IgD-negative memory B cell (primary cell): ENCODE measurements around the gene GTF2A1. TPM values are rescaled to one million over a fixed set of nuclear protein-coding genes. Genes with fewer than 3 reads are reported as not detected.

Experiments
- H3K27ac Mint-ChIP-seq, 3 donors: one replicate each; pipeline ENCODE4 v1.8.0; 2020 to 2022; ENCODE audit warnings: mild to moderate bottlenecking in 3 of 3, mixed read lengths in 3 of 3, moderate library complexity in 1 of 3
- H3K27me3 Mint-ChIP-seq: one replicate; pipeline ENCODE4 v1.8.0; 2021; ENCODE audit warnings: mixed read lengths
- H3K36me3 Mint-ChIP-seq: one replicate; pipeline ENCODE4 v1.8.0; 2020; ENCODE audit warnings: mild to moderate bottlenecking, mixed read lengths
- H3K4me1 Mint-ChIP-seq, 3 donors: one replicate each; pipeline ENCODE4 v1.8.0; 2020 to 2022; ENCODE audit warnings: mixed read lengths in 3 of 3, mild to moderate bottlenecking in 1 of 3
- H3K4me3 Mint-ChIP-seq, 4 donors: one replicate each; pipeline ENCODE4 v1.8.0; 2020 to 2022; ENCODE audit warnings: mild to moderate bottlenecking in 4 of 4, mixed read lengths in 4 of 4, moderate library complexity in 3 of 4
- H3K9me3 Mint-ChIP-seq, 3 donors: one replicate each; pipeline ENCODE4 v1.8.0; 2020 to 2021; ENCODE audit warnings: mixed read lengths in 3 of 3, mild to moderate bottlenecking in 1 of 3
- polyA plus RNA-seq: library from polyadenylated mRNA; unstranded; fragments of 300-500 nt; fragmentation: Illumina TruSeq; gene quantifications from one replicate; pipeline ENCODE4 v1.2.3, GENCODE V29; 2021

The GTF2A1 gene
- polyA plus RNA-seq, result 9.2 TPM

DNA sequence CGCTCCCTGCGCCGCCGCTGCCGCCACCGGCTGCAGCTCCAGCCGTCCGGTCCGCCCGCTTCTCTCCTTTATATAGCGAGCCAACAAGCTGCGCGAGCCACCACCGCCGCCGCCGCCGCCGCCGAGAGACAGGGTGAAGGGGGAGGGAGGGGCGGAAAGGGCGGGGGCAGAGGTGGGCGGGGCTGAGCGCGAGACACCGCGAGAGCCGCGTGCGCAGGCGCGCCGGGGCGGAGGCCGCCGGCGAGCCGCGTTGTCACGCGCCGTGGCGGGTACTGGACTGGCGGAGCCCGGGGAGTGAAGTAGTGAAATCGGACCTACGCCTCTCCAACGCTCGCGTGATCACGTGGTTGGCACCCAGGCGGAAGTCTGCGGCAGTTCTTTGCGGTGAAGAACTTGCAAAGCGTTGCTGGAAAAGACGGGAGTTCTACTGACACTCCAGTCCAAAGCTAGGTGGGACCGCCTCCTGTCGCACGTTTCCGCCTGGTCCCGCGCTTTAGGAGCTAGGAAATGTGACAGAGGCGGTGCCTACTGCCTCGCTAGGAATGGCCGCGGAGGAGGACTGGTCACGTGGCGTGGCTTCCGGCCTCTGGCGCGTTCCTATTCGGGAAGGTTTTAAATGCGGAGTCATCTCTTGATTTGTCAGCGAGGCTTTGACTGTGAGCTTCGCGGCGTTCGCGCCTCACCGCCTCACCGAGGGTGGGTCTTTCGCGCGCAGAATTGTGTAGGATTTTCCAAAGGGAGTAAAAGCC lies at the start of gene GTF2A1:
TSS of gene GTF2A1 (minus strand) at position 130 of the 749 bp plus-strand sequence. CDS start 441 bp downstream, outside the sequence.
- Mint-ChIP-seq H3K27ac (peak within 1 kb of the TSS; percentile 98 to 99 (median 99)), H3K9me3 (peaks cover 0 to 3% (median 2%) of the 10 kb centered on the region in 3 donors), H3K27me3 (no peaks in the 10 kb centered on the region), H3K4me3 (peak within 1 kb of the TSS; percentile 96 to 100 (median 99)), H3K36me3 (peaks cover 2% of the 10 kb centered on the region), H3K4me1 (peaks cover 19 to 26% (median 20%) of the 10 kb centered on the region in 3 donors)

DNA sequence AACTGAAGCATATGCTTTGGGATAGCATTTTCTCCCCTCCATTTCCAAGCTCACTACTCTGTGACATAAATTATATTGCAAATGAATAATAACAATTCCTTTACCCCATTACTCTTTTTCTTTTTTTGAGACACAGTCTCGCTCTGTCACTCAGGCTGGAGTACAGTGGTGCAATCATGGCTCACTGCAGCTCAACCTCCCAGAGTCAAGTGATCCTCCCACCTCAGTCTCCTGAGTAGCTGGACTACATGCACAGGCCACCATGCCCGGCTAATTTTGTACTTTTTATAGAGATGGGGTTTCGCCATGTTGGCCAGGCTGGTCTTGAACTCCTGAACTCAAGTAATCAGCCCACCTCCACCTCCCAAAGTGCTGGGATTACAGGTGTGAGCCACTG lies 49.2 kb upstream of the GTF2A1 start:
- Mint-ChIP-seq H3K4me1 (no peaks in the 10 kb centered on the region), H3K9me3 (no peaks in the 10 kb centered on the region), H3K27me3 (peaks cover 6% of the 10 kb centered on the region), H3K4me3 (no peak overlapping the region), H3K27ac (no peak overlapping the region), H3K36me3 (no peaks in the 10 kb centered on the region)

DNA sequence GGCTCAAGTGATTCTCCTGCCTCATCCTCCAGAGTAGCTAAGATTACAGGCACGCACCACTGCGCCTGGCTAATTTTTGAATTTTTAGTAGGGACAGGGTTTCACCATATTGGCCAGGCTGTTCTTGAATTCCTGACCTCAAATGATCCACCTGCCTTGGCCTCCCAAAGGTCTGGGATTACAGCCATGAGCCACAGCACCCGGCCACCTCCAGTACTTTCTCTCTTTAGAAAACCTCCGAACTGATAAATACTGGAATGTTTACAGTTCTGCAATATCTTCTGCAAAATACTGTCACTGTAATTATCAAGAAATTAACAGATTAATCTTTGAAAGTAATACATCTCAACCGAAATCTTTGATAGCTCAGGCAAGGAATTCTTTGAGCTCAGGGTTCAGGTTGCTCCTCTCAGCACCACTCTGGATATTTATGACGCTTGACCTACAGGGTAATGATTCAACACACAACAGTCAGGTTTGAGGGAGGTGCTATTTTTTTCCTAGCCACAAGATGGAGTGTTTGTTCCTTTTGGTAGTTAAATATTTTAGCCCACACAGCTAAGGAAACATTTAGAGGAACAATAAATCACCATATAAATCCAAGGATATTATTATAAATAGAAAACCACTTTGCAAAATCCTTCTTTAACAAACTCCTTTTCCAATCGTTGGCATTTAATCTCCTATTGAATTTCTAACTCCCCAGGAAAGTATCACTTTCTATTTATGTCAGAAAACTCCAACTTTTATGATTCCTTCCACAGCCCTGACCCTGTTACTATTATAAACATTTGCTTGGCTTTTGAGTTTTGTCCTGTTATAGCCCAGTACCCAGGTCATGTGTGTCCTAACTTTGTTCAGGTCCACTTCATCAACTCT lies 48.6 kb upstream of the GTF2A1 start:
- H3K4me3 Mint-ChIP-seq, result no peak overlapping the region
- no peaks in the 10 kb centered on the region for H3K4me1 Mint-ChIP-seq
- H3K36me3 Mint-ChIP-seq, result no peaks in the 10 kb centered on the region
- H3K27ac Mint-ChIP-seq, result no peak overlapping the region
- H3K9me3 Mint-ChIP-seq, result no peaks in the 10 kb centered on the region
- peaks cover 6% of the 10 kb centered on the region for H3K27me3 Mint-ChIP-seq

DNA sequence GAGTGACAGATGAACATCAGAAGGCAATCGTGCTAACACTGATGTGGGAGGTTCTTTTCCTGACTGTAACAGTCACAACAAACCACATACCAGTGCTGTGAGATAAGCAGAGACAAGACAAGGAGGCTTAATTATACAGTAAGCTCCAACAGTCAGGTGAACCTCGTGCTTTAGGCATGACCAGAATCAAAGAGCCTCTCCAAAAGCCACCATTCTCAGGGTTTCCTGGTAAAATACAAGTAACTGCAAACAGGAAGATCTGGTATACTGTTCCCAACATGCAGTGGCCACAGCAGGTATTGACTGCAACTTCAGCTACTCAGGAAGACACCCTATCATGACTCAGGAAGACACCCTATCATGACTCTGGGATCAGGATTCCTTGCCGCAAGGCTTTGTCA lies 47.3 kb upstream of the GTF2A1 start:
- Mint-ChIP-seq H3K4me3 (no peak overlapping the region), H3K27ac (no peak overlapping the region), H3K36me3 (no peaks in the 10 kb centered on the region), H3K4me1 (no peaks in the 10 kb centered on the region), H3K27me3 (peaks cover 4% of the 10 kb centered on the region), H3K9me3 (no peaks in the 10 kb centered on the region)

DNA sequence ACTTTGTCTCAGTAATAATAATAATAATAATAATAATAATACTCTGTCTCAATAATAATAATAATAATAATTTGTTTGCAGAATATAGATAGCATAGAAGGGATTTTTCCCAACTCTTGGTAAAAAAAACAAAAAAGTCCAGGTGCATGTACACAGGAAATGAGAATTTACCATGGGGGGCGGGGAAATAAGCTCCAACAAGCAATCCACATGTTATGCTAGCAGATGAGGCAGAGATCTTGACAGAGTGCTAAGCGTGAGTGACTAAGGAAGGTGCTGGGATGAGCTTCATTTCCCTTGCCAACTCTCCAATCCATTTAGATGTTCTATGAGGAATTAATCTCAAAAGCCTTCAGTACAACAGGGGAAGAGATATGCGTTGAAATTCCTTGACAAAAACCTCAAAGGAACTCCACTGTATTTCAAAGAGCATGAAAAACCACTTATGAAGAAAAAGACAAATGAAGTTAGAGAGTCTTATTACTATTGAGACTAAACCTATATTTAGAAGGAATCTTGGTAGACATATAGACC lies 44.9 kb upstream of the GTF2A1 start:
- H3K9me3 Mint-ChIP-seq, result no peaks in the 10 kb centered on the region
- peak overlapping the region in 1 of 4 donors; percentile 18 for H3K4me3 Mint-ChIP-seq
- peaks cover 15% of the 10 kb centered on the region for H3K27me3 Mint-ChIP-seq
- H3K36me3 Mint-ChIP-seq, result no peaks in the 10 kb centered on the region
- H3K27ac Mint-ChIP-seq, result no peak overlapping the region
- no peaks in the 10 kb centered on the region for H3K4me1 Mint-ChIP-seq

DNA sequence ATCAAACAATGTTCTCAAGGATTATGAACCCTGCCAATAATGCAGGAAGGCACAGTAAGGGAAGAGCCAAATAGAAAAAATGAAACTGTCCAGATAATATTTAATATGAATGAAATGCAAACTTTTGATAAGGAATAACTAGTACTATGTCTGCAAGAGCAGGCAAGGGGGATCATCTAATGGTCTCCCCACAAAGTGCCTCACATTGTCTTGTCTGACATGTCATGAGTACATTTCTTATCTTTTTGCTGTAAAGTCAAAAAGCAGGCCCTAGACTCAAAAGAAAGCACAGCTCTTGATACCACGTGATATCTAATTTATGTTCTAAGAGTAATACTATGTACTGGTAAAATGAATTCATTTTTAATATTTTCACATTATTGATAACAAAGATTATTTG lies 43.9 kb upstream of the GTF2A1 start:
- Mint-ChIP-seq H3K36me3 (no peaks in the 10 kb centered on the region), H3K4me3 (no peak overlapping the region), H3K9me3 (no peaks in the 10 kb centered on the region), H3K27ac (no peak overlapping the region), H3K4me1 (no peaks in the 10 kb centered on the region), H3K27me3 (peaks cover 20% of the 10 kb centered on the region)

DNA sequence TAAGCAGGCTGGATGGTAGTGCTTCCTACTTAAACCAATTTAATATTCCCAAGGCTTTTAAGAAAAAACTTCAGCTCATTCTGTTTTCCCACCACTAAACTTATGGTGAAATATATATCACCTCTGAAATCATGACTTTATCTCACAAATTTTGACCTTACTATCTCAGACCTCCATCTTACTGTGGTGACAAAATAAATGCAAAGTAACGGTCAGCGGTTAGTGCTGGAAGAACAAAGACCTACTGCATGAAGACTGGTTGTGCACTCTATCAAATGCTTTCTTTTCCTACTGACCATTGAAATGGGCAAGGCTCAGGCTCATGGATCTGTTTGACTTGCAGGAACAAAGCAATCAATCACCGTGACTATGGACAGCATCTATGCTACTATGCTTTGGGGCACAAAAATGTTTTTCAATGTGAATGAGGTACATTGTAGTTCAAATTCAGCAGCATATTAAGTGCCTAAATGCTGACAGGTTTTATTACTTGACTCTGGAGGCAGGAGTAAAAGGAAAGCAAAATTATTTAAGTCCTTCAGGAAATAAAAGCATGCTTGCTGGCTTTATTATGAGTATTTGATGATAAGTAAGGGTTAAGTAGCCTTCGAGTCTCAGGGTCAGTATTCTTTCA lies 43.1 kb upstream of the GTF2A1 start:
- H3K27ac Mint-ChIP-seq, result no peak overlapping the region
- no peaks in the 10 kb centered on the region for H3K4me1 Mint-ChIP-seq
- H3K9me3 Mint-ChIP-seq, result peaks cover 0 to 2% (median 0%) of the 10 kb centered on the region in 3 donors
- H3K36me3 Mint-ChIP-seq, result peaks cover 2% of the 10 kb centered on the region
- peaks cover 23% of the 10 kb centered on the region for H3K27me3 Mint-ChIP-seq
- no peak overlapping the region for H3K4me3 Mint-ChIP-seq

DNA sequence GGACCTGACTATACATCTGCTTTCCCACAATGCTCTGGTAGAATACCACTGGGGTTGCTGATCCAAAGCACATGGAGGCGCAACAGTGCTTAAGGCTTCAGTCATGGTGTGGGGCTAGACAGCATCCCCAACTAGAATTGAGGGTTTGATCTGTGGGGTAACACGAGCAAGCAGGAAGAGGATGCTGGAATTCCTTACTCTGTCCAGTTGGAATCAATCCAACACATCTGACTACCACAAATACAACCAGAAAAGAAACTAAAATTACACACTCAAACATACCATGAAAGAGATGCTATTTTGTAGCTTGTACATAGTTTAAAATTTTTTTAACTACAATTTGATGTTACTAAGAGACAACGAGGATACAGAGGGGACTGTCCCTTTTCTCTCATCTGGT lies 40.4 kb upstream of the GTF2A1 start:
- Mint-ChIP-seq H3K4me1 (peaks cover 5 to 7% (median 6%) of the 10 kb centered on the region in 3 donors), H3K9me3 (peaks cover 0 to 2% (median 0%) of the 10 kb centered on the region in 3 donors), H3K27me3 (peaks cover 22% of the 10 kb centered on the region), H3K27ac (no peak overlapping the region), H3K4me3 (no peak overlapping the region), H3K36me3 (peaks cover 2% of the 10 kb centered on the region)

DNA sequence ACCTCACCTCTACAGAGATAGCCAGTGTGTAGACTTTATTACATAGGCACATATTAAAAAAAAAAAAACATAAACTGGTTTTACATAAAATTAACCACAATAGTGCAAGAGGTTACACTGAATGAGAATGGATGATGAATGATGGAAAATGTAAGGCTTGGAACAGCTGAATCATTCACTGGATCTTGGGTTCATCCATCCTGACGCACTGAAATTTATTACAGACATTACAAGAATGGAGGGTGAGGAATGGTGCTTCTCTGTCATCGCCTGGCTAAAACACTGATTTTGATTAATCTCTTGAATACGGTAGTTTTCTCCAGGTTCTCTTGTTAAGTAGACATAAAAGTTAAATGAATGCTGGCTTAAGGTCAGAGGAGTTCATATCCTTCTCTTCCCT lies 40.0 kb upstream of the GTF2A1 start:
- H3K4me3 Mint-ChIP-seq, result no peak overlapping the region
- peaks cover 0 to 2% (median 0%) of the 10 kb centered on the region in 3 donors for H3K9me3 Mint-ChIP-seq
- H3K36me3 Mint-ChIP-seq, result peaks cover 2% of the 10 kb centered on the region
- H3K27ac Mint-ChIP-seq, result no peak overlapping the region
- peaks cover 22% of the 10 kb centered on the region for H3K27me3 Mint-ChIP-seq
- H3K4me1 Mint-ChIP-seq, result peaks cover 6 to 7% (median 6%) of the 10 kb centered on the region in 3 donors

DNA sequence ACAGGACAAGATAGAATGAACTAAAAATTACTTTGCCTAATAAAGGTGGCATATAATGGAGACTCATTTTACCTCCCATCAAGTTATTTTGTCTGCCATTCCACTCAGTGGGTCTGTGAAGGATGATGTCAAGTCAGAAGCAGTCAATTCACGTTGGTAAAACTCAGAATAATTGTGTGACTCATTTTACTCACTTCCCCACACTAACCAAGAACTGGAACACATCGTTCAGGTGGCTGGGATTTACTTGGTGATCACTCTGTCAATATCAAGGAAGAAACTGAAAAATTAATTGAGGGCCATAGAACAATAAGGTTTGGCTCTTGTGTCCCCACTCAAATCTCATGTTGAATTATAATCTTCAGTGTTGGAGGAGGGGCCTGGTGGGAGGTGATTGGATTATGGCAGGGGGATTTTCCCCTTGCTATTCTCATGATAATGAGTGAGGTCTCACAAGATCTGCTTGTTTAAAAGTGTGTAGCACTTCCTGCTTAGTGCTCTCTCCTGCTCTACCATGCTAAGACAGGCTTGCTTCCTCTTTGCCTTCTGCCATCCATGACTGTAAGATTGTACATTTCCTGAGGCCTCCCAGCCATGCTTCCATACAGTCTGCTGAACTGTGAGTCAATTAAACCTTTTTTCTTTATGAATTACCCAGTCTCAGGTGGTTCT lies 35.7 kb upstream of the GTF2A1 start:
- H3K4me3 Mint-ChIP-seq, result no peak overlapping the region
- H3K9me3 Mint-ChIP-seq, result peaks cover 0 to 5% (median 0%) of the 10 kb centered on the region in 3 donors
- peaks cover 3% of the 10 kb centered on the region for H3K36me3 Mint-ChIP-seq
- H3K27ac Mint-ChIP-seq, result peak overlapping the region in 1 of 3 donors; percentile 20
- H3K27me3 Mint-ChIP-seq, result peaks cover 15% of the 10 kb centered on the region
- peaks cover 6 to 8% (median 7%) of the 10 kb centered on the region in 3 donors for H3K4me1 Mint-ChIP-seq

DNA sequence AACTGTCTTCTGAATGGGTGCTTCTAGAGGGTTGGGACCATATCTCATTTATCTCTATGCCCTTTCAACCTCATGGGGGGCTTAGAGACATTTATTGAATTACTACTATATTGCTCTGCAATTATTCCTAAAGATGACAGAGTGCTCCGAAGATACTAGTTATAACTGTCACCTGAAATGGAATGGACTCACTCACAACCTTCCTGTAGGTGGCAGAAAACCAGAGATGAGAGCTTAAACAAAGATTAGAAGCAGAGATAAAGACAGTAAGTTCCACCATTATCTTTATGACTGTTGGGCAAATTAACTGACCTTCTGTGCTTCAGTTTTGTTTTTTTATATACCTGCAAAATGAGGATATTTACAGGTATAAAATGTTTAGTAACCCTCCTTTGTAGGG lies 31.5 kb upstream of the GTF2A1 start:
- Mint-ChIP-seq H3K4me1 (peaks cover 6 to 8% (median 7%) of the 10 kb centered on the region in 3 donors), H3K9me3 (peaks cover 0 to 3% (median 2%) of the 10 kb centered on the region in 3 donors), H3K27ac (no peak overlapping the region), H3K4me3 (no peak overlapping the region), H3K27me3 (peaks cover 2% of the 10 kb centered on the region), H3K36me3 (peaks cover 1% of the 10 kb centered on the region)

DNA sequence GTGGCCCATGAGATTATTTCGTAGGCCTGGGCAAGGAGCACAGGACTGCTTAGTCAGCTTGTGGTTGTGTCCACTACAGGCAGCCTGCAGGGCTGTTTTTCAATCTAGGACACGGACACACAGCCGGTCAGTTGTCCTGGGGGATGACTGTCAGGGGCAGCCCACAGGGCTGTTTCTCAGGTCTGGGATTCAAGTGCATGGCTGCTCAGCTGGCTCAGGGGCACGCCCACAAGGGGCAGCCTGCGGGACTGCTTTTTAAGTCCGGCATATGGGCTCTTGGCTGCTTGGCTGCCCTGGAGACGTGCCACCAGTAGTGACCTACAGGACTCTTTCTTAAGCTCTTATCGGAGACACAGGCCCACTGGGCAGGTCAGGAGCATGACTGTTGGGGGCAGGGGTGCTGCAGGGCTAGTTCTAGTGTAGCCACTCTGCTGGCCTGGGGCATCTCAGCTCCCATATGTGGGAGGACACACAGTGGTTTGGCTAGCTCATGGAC lies 26.6 kb upstream of the GTF2A1 start:
- Mint-ChIP-seq H3K4me1 (no peaks in the 10 kb centered on the region), H3K27me3 (peaks cover 1% of the 10 kb centered on the region), H3K27ac (no peak overlapping the region), H3K36me3 (no peaks in the 10 kb centered on the region), H3K9me3 (peaks cover 4 to 14% (median 10%) of the 10 kb centered on the region in 3 donors), H3K4me3 (no peak overlapping the region)

DNA sequence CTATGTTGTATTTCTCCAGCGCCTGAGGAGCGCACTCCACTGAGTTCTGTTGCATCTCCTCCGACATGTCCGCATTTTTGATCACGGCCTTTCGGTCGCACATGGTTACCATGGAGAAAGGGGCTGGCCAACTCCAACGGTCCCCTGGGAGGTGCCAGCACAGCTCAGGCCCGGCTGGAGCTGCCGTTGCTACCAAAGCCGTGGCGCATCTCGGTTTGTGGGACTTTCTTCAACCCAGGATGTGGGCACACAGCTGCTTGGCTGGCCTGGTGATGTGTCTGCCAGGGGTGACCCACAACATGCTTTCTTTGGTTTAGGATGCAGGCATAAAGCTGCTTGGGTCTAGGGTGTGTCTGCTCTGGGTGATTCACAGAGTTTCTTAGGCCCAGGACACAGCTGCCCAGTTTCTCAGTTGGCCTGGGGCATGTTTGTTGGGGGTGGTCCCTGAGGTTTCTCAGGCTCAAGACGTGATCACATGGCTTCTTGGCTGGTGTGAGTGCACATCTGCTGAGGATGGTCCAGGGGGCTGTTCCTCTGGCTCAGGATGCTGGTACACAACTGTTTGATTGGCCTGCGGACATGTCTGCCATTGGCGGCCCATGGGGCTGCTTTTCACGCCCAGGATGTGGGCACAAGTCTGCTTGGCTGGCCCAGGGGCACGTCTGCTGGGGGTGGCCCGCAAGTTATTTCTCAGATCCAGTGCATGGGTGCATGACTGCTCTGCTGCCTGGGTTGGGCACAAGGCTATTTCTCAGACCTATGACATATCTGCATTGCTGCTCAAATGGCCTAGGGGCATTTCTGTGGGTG lies 25.9 kb upstream of the GTF2A1 start:
- Mint-ChIP-seq H3K9me3 (peaks cover 5 to 14% (median 12%) of the 10 kb centered on the region in 3 donors), H3K27ac (no peak overlapping the region), H3K4me3 (no peak overlapping the region), H3K36me3 (no peaks in the 10 kb centered on the region), H3K4me1 (no peaks in the 10 kb centered on the region), H3K27me3 (peaks cover 2% of the 10 kb centered on the region)
